Body of pancreas (tissue), 4 donors: ENCODE results near the gene OSBPL6. TPM values are rescaled to one million over a fixed set of nuclear protein-coding genes. Genes with fewer than 3 reads are reported as not detected.

Experiments
- ATAC-seq: fragments of 150-250 bp; one replicate; pipeline ENCODE4 v1.9.1; 2016
- DNase-seq, 4 donors: peaks; one replicate each; pipeline ENCODE4 v3.0.0-alpha.2; 2019
- H3K27ac ChIP-seq, 4 donors: fragments of 200-600 bp; sonication (generic); 1 replicate in 3 of 4; 2 replicates in 1 of 4; pipeline versions ENCODE4 v1.5.1 to v1.6.1; 2016 to 2019; ENCODE audit warnings: mild to moderate bottlenecking in 1 of 4, mixed read lengths in 1 of 4, moderate library complexity in 1 of 4
- H3K27me3 ChIP-seq, 2 donors: fragments of 200-600 bp; sonication (generic); one replicate each; pipeline ENCODE4 v1.6.0; 2016; ENCODE audit warnings: mild to moderate bottlenecking in 1 of 2
- H3K36me3 ChIP-seq, 2 donors: fragments of 200-600 bp; sonication (generic); replicated peaks in 1 of 2; 2 replicates each; pipeline ENCODE4 v1.5.1; 2016; ENCODE audit warnings: low read depth in 2 of 2; ENCODE audit not compliant: insufficient read depth in 1 of 2
- H3K4me1 ChIP-seq: fragments of 200-600 bp; sonication (generic); one replicate; pipeline ENCODE4 v1.6.0; 2016
- H3K4me3 ChIP-seq, 2 donors: fragments of 200-600 bp; sonication (generic); 1 replicate in 1 of 2; 2 replicates in 1 of 2; pipeline ENCODE4 v1.5.1; 2016 to 2019
- H3K9me3 ChIP-seq, 3 donors: fragments of 200-600 bp; sonication (generic); 1 replicate in 2 of 3; 2 replicates in 1 of 3; pipeline ENCODE4 v1.5.1; 2016
- POLR2A ChIP-seq, 3 donors: fragments of 450-650 bp; IDR thresholded peaks; one replicate each; pipeline ENCODE4 v1.6.1; 2016; ENCODE audit warnings: antibody characterized with exemption in 3 of 3, mild to moderate bottlenecking in 2 of 3
- WGBS, 2 donors: methylation state at CpG; one replicate each; pipeline ENCODE4 v1.1.5; 2017; 5-methylcytosine and 5-hydroxymethylcytosine counted together
- intact Hi-C: fragments of 100-400 bp; cut with DNase I; formaldehyde crosslinking; loops from one replicate; pipeline ENCODE4 v1.15.1; 2023
- total RNA-seq, 2 donors: library from RNA; depleted of rRNA; stranded (reverse); fragments of >200 nt; gene quantifications; one replicate each; pipeline ENCODE4 v1.1.0, GENCODE V29; 2016
- TF ChIP-seq, protein P1 (sequence below), 7 experiments: fragments of 450-650 bp in 4 of 7; fragments of 200-600 bp in 3 of 7; sonication (generic) in 3 of 7; IDR thresholded peaks; one replicate each; pipeline ENCODE4 v1.5.1; 2016 to 2019; ENCODE audit warnings: antibody characterized with exemption in 7 of 7

The OSBPL6 gene
- total RNA-seq, 2 donors from 2014 or later: 0.26 to 2.0 TPM

DNA sequence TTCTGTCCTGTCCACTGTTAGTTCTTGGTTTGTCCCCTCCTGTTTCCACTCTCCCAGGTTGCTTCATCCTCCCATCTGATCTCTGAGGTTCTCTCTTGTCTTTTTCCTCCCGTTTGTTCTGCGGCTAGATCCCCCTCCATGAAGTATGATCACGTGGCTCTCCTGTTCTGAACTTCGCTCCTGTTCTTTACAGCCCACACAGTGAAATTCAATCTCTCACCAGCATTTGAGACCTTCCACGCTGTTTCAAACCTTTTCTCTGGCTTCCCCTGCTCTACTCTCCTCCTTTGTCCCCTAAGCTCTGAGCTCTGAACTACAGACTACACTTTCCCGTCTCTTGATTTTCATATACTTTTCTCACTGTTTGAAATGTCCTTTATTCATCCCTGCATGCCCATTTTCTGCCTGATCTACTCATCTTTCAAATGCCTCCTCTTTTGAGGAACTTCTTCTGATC is 83.5 kb downstream of the OSBPL6 start:
- Histone ChIP-seq H3K27me3 (no peaks in the 10 kb centered on the region), H3K4me1 (peaks cover 16% of the 10 kb centered on the region), H3K27ac (peak overlapping the region in 1 of 4 donors; percentile 6), H3K4me3 (no peak overlapping the region), H3K9me3 (no peaks in the 10 kb centered on the region), H3K36me3 (no peaks in the 10 kb centered on the region)
- 12% methylated on average over 6 of the region's 6 CpGs for WGBS, 2 donors
- peak in 1 of 4 donors; percentile 21 for DNase-seq
- intact Hi-C loops: no loop called here
- TF ChIP-seq, protein P1, sequence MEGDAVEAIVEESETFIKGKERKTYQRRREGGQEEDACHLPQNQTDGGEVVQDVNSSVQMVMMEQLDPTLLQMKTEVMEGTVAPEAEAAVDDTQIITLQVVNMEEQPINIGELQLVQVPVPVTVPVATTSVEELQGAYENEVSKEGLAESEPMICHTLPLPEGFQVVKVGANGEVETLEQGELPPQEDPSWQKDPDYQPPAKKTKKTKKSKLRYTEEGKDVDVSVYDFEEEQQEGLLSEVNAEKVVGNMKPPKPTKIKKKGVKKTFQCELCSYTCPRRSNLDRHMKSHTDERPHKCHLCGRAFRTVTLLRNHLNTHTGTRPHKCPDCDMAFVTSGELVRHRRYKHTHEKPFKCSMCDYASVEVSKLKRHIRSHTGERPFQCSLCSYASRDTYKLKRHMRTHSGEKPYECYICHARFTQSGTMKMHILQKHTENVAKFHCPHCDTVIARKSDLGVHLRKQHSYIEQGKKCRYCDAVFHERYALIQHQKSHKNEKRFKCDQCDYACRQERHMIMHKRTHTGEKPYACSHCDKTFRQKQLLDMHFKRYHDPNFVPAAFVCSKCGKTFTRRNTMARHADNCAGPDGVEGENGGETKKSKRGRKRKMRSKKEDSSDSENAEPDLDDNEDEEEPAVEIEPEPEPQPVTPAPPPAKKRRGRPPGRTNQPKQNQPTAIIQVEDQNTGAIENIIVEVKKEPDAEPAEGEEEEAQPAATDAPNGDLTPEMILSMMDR (IDR thresholded peaks at IDR 0.05): no peak
- TF ChIP-seq POLR2A (IDR thresholded peaks at IDR 0.05): no peak
- peak; percentile 58 for ATAC-seq

DNA sequence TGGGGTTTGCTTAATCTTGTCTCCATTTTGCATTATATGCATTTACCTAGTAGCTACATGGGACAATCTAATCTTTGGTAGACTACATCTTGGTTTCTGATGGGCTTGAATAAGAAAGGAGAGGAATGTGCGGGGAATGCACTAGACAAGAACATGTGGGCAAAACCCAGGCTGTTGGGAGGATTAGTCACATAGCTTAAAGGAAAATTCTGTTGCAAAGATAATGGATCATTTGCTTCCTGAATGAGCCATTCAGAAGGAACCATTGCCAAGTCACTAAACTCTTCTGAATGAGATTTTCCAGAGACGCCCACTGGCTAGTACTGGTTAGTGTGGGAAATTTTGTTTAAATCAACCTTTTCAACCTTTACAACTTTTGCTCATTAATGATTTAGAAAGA is 84.8 kb downstream of the OSBPL6 start:
- Histone ChIP-seq H3K9me3 (no peaks in the 10 kb centered on the region), H3K27ac (no peak overlapping the region), H3K4me1 (peaks cover 16% of the 10 kb centered on the region), H3K27me3 (no peaks in the 10 kb centered on the region), H3K36me3 (no peaks in the 10 kb centered on the region), H3K4me3 (no peak overlapping the region)
- TF ChIP-seq, protein P1 (IDR thresholded peaks at IDR 0.05): no peak
- no peak for TF ChIP-seq POLR2A (IDR thresholded peaks at IDR 0.05)
- ATAC-seq (no peak), DNase-seq (no peak)
- WGBS, 2 donors: 74 to 83% methylated on average over 2 of the region's 2 CpGs
- intact Hi-C loops: no loop called here

DNA sequence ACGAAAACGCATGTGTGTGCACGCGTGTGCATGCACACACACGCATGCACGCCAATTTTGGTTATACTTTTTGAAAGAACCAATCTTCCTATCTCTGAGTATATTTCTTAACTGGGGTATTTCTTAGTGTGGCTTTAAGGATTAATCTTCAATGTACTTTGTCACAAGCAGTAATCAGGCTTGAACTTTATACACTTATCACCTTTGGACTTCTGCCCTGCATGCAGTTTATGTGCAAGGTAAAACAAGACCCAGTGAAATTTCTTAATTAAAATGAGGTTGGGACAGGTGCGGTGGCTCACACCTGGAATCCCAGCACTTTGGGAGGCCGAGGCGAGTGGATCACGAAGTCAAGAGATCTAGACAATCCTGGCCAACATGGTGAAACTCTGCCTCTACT is 85.3 kb downstream of the OSBPL6 start:
- Histone ChIP-seq H3K27ac (no peak overlapping the region), H3K27me3 (no peaks in the 10 kb centered on the region), H3K4me3 (no peak overlapping the region), H3K36me3 (no peaks in the 10 kb centered on the region), H3K9me3 (no peaks in the 10 kb centered on the region), H3K4me1 (peaks cover 16% of the 10 kb centered on the region)
- TF ChIP-seq, protein P1 (IDR thresholded peaks at IDR 0.05): no peak
- no peak for TF ChIP-seq POLR2A (IDR thresholded peaks at IDR 0.05)
- ATAC-seq (no peak), DNase-seq (no peak)
- 83 to 84% methylated on average over 10 of the region's 10 CpGs for WGBS, 2 donors
- intact Hi-C loops: loop anchor here (10.0 kb wide), 1 partner anchor 145 kb away; no protein-coding TSS in a partner anchor

DNA sequence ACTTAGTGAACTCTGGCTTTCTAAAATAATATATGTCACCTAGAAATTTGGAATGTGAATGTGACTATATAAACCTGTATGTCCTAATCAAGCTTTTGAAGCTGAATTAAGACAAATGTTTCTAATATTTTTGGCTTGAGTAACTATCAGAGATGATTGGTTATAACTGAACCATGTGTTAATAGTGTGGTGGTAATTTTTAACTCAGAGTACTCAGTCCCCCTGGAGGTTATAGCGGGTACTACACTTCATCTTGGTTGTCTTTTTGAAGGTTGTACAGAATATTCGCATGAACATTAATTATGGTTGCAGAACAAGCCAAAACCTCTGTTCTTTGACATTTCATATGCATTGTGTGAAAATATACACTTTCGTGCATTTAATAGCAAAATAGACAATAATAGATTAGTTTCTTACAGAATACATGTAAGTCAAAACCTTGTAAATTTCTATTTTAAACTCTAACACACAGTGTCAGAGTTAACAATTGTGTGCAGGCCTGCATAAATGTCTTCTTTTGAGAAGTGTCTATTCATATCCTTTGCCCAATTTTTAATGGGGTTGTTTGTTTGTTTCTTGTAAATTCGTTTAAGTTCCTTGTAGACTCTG is 86.0 kb downstream of the OSBPL6 start:
- ATAC-seq: peak; percentile 82
- TF ChIP-seq, protein P1 (IDR thresholded peaks at IDR 0.05): peak; percentile 30 to 75 (median 71)
- TF ChIP-seq POLR2A (IDR thresholded peaks at IDR 0.05): no peak
- Histone ChIP-seq H3K9me3 (no peaks in the 10 kb centered on the region), H3K27me3 (no peaks in the 10 kb centered on the region), H3K4me3 (no peak overlapping the region), H3K36me3 (no peaks in the 10 kb centered on the region), H3K27ac (no peak overlapping the region), H3K4me1 (peaks cover 16% of the 10 kb centered on the region)
- intact Hi-C loops: loop anchor here (10.0 kb wide), 1 partner anchor 146 kb away; no protein-coding TSS in a partner anchor
- DNase-seq: peak; percentile 38 to 50 (median 45)
- 43 to 46% methylated on average over 4 of the region's 4 CpGs for WGBS, 2 donors
